NCI-H82 (cell line): Measurements from ENCODE around the gene TPP2.

Experiments
- DNase-seq: peaks from one replicate; lab custom pipeline; 2025; lab: John Stamatoyannopoulos, UW

TPP2 gene

GRCh38 chr13:102657630-102658029 lies 60.8 kb downstream of the TPP2 start:
- no peak for DNase-seq

- DNase-seq: peak; percentile 34
Observed at GRCh38 chr13:102658660-102659059, 61.9 kb downstream of the TPP2 start.

- DNase-seq: no peak
Observed at GRCh38 chr13:102659168-102659713, 62.5 kb downstream of the TPP2 start.

- no peak for DNase-seq
Observed at GRCh38 chr13:102667023-102667422, 70.2 kb downstream of the TPP2 start.

- no peak for DNase-seq
Observed at GRCh38 chr13:102667911-102668310, 71.1 kb downstream of the TPP2 start.

GRCh38 chr13:102670130-102670529 lies 73.3 kb downstream of the TPP2 start:
- no peak for DNase-seq

- no peak for DNase-seq
Observed at GRCh38 chr13:102675115-102675514, 78.3 kb downstream of the TPP2 start.

- no peak for DNase-seq
Observed at GRCh38 chr13:102677122-102677521, 80.3 kb downstream of the TPP2 start.

- no peak for DNase-seq
Observed at GRCh38 chr13:102678339-102679107, 81.7 kb downstream of the TPP2 start.

- no peak for DNase-seq
Observed at GRCh38 chr13:102679449-102680132, 82.8 kb downstream of the TPP2 start.

GRCh38 chr13:102680133-102680717 lies 83.4 kb downstream of the TPP2 start:
- DNase-seq: peak; percentile 43

GRCh38 chr13:102680842-102681740 lies 84.3 kb downstream of the TPP2 start:
- peak; percentile 45 for DNase-seq

- DNase-seq: no peak
Observed at GRCh38 chr13:102682211-102682610, 85.4 kb downstream of the TPP2 start.

GRCh38 chr13:102682727-102683126 lies 85.9 kb downstream of the TPP2 start:
- no peak for DNase-seq

GRCh38 chr13:102683637-102684036 lies 86.9 kb downstream of the TPP2 start:
- no peak for DNase-seq

GRCh38 chr13:102686024-102686423 lies 89.2 kb downstream of the TPP2 start:
- no peak for DNase-seq

- no peak for DNase-seq
Observed at GRCh38 chr13:102687520-102687919, 90.7 kb downstream of the TPP2 start.

GRCh38 chr13:102688306-102688973 lies 91.7 kb downstream of the TPP2 start:
- peak; percentile 34 for DNase-seq

- no peak for DNase-seq
Observed at GRCh38 chr13:102690883-102691282, 94.1 kb downstream of the TPP2 start.

GRCh38 chr13:102692491-102692826 lies 95.7 kb downstream of the TPP2 start:
- no peak for DNase-seq

- peak; percentile 46 for DNase-seq
Observed at GRCh38 chr13:102693250-102693649, 96.5 kb downstream of the TPP2 start.
